Astrocyte of the spinal cord (primary cell): ENCODE measurements around the gene TSFM.

Source experiments
- DNase-seq: peaks from one replicate; pipeline ENCODE4 v3.0.0; 2011; ENCODE audit warnings: low read depth, low spot score
- H3K4me3 ChIP-seq: 2 replicates; pipeline ENCODE4 v1.5.1; 2011; ENCODE audit warnings: low read depth, mild to moderate bottlenecking, low read length, moderate library complexity
- CTCF ChIP-seq: IDR thresholded peaks from 2 replicates; pipeline ENCODE4 v1.5.1; 2012; ENCODE audit warnings: low read depth, mild to moderate bottlenecking, low read length, inconsistent platforms
- in situ Hi-C: cut with HindIII; loops from 2 replicates; pipeline ENCODE4 v1.10.0; 2017; ENCODE audit warnings: low sequenced_read_pairs

Gene TSFM

GRCh38 chr12:57749061-57749460 lies 33.5 kb upstream of the TSFM start:
- DNase-seq: no peak
- TF ChIP-seq CTCF: no peak
- H3K4me3 ChIP-seq: no peak overlapping the region
- in situ Hi-C loops: no loop called here

- in situ Hi-C loops: no loop called here
- TF ChIP-seq CTCF: no peak
- no peak for DNase-seq
- H3K4me3 ChIP-seq: peak overlapping the region; percentile 94
These were observed 31.8 kb upstream of the TSFM start for GRCh38 chr12:57750561-57751431.

- in situ Hi-C loops: no loop called here
- no peak for DNase-seq
- no peak for TF ChIP-seq CTCF
- H3K4me3 ChIP-seq: peak overlapping the region; percentile 94
These were observed 31.2 kb upstream of the TSFM start for GRCh38 chr12:57751432-57751787.

GRCh38 chr12:57751788-57752667 lies 30.6 kb upstream of the TSFM start, which contains the start of gene CDK4:
Gene CDK4, minus strand, starts transcription at chr12:57752310. Its CDS starts 593 bp downstream, at chr12:57751717.
- DNase-seq: peak; percentile 100
- TF ChIP-seq CTCF: no peak
- H3K4me3 ChIP-seq: peak within 1 kb of the TSS; percentile 94
- in situ Hi-C loops: no loop called here

- H3K4me3 ChIP-seq: peak overlapping the region; percentile 23
- no peak for TF ChIP-seq CTCF
- in situ Hi-C loops: no loop called here
- no peak for DNase-seq
These were observed 30.0 kb upstream of the TSFM start for GRCh38 chr12:57752668-57753000.

- TF ChIP-seq CTCF: no peak
- H3K4me3 ChIP-seq: no peak overlapping the region
- no peak for DNase-seq
- in situ Hi-C loops: no loop called here
These were observed 28.7 kb upstream of the TSFM start for GRCh38 chr12:57753756-57754337.
